Measurements from ENCODE around the gene SREK1IP1. TPM values are rescaled to one million over a fixed set of nuclear protein-coding genes. Genes with fewer than 3 reads are reported as not detected.

The SREK1IP1 gene
- total RNA-seq, 4 donors from 2014 or later: 8.4 to 17.7 (median 11.4) TPM

- no peak for DNase-seq
- Histone ChIP-seq H3K36me3 (peaks cover 0 to 24% (median 0%) of the 10 kb centered on the region in 3 donors), H3K4me3 (peak overlapping the region; percentile 84 to 95 (median 89)), H3K27ac (peak overlapping the region; percentile 89 to 96 (median 91)), H3K9me3 (no peaks in the 10 kb centered on the region), H3K27me3 (no peaks in the 10 kb centered on the region), H3K4me1 (peaks cover 13 to 60% (median 32%) of the 10 kb centered on the region in 3 donors)
- intact Hi-C loops (cut with DNase I): no loop called here
- 1% methylated on average over 10 of the region's 10 CpGs for WGBS, 2 donors
- TF ChIP-seq CTCF (IDR thresholded peaks at IDR 0.05): no peak
- TF ChIP-seq POLR2A (IDR thresholded peaks at IDR 0.05): no peak
Measured at GRCh38 chr5:64767959-64768357, 533 bp downstream of the SREK1IP1 start.

GRCh38 chr5:64766941-64767340 lies 1.6 kb downstream of the SREK1IP1 start:
- Histone ChIP-seq H3K4me1 (peaks cover 13 to 62% (median 32%) of the 10 kb centered on the region in 3 donors), H3K27ac (peak overlapping the region in 3 of 4 donors; percentile 89 to 96 (median 91)), H3K36me3 (peaks cover 0 to 29% (median 0%) of the 10 kb centered on the region in 3 donors), H3K4me3 (peak overlapping the region; percentile 84 to 95 (median 89)), H3K27me3 (no peaks in the 10 kb centered on the region), H3K9me3 (no peaks in the 10 kb centered on the region)
- TF ChIP-seq CTCF (IDR thresholded peaks at IDR 0.05) (no peak), POLR2A (IDR thresholded peaks at IDR 0.05) (no peak)
- DNase-seq: no peak
- intact Hi-C loops (cut with DNase I): no loop called here
- WGBS, 2 donors: 64 to 66% methylated on average over 2 of the region's 2 CpGs

- Histone ChIP-seq H3K9me3 (no peaks in the 10 kb centered on the region), H3K4me1 (peaks cover 13 to 57% (median 32%) of the 10 kb centered on the region in 3 donors), H3K36me3 (peaks cover 0 to 36% (median 0%) of the 10 kb centered on the region in 3 donors)
Measured at GRCh38 chr5:64765804-64766504, 2.5 kb downstream of the SREK1IP1 start.

GRCh38 chr5:64763948-64764503 lies 4.5 kb downstream of the SREK1IP1 start:
- peaks cover 0 to 43% (median 0%) of the 10 kb centered on the region in 3 donors for H3K36me3 ChIP-seq
- H3K4me3 ChIP-seq: no peak overlapping the region
- TF ChIP-seq CTCF (IDR thresholded peaks at IDR 0.05) (no peak), POLR2A (IDR thresholded peaks at IDR 0.05) (no peak)
- 81 to 87% methylated on average over 4 of the region's 4 CpGs for WGBS, 2 donors
- H3K27ac ChIP-seq: no peak overlapping the region
- H3K9me3 ChIP-seq: no peaks in the 10 kb centered on the region
- intact Hi-C loops (cut with DNase I): no loop called here
- H3K4me1 ChIP-seq: peaks cover 13 to 41% (median 22%) of the 10 kb centered on the region in 3 donors
- no peak for DNase-seq
- H3K27me3 ChIP-seq: no peaks in the 10 kb centered on the region

More at GRCh38 chr5:64765804-64766504, 2.5 kb downstream of the SREK1IP1 start:
- Histone ChIP-seq H3K4me3 (peak overlapping the region in 1 of 4 donors; percentile 87), H3K27ac (peak overlapping the region; percentile 30 to 96 (median 90)), H3K27me3 (no peaks in the 10 kb centered on the region)
- intact Hi-C loops (cut with DNase I): no loop called here
- TF ChIP-seq CTCF (IDR thresholded peaks at IDR 0.05) (no peak), POLR2A (IDR thresholded peaks at IDR 0.05) (no peak)
- 82 to 88% methylated on average over 2 of the region's 2 CpGs for WGBS, 2 donors
- no peak for DNase-seq

Data from esophagus squamous epithelium (tissue), 5 donors.